Activated T-helper 17 cell treated with anti-CD3 and anti-CD28 coated beads, Interleukin-2, amount 50 U/mL, for 72 hours (primary cell): ENCODE data around the gene SLC26A3. TPM values are rescaled to one million over a fixed set of nuclear protein-coding genes. Genes with fewer than 3 reads are reported as not detected.

Experiments used
- ATAC-seq: fragments of 150-1000 bp; cut with Tn5 transposase; replicated peaks from 2 replicates; pipeline ENCODE4 v1.10.0; 2021; ENCODE audit warnings: mild to moderate bottlenecking, moderate library complexity
- H3K27ac Mint-ChIP-seq: one replicate; pipeline ENCODE4 v1.8.0; 2022; ENCODE audit warnings: mixed read lengths
- H3K27me3 Mint-ChIP-seq: one replicate; pipeline ENCODE4 v1.8.0; 2022; ENCODE audit warnings: mixed read lengths
- H3K36me3 Mint-ChIP-seq: one replicate; pipeline ENCODE4 v1.8.0; 2022; ENCODE audit warnings: low read depth, mild to moderate bottlenecking, mixed read lengths
- H3K4me1 Mint-ChIP-seq: one replicate; pipeline ENCODE4 v1.8.0; 2022; ENCODE audit warnings: mixed read lengths
- H3K4me3 Mint-ChIP-seq: one replicate; pipeline ENCODE4 v1.8.0; 2022; ENCODE audit warnings: mild to moderate bottlenecking, mixed read lengths
- H3K9me3 Mint-ChIP-seq: one replicate; pipeline ENCODE4 v1.8.0; 2022; ENCODE audit warnings: mixed read lengths
- total RNA-seq, 2 donors: library from RNA; stranded (reverse); gene quantifications; one replicate each; pipeline ENCODE4 v1.2.3, GENCODE V29; 2022

The SLC26A3 gene
- total RNA-seq, 2 donors from 2014 or later: not detected

- Mint-ChIP-seq H3K4me3 (no peak overlapping the region), H3K36me3 (no peaks in the 10 kb centered on the region), H3K27me3 (peaks cover 9% of the 10 kb centered on the region), H3K27ac (no peak overlapping the region), H3K4me1 (no peaks in the 10 kb centered on the region), H3K9me3 (peaks cover 5% of the 10 kb centered on the region)
- ATAC-seq: no peak
These were observed 30.7 kb upstream of the SLC26A3 start for GRCh38 chr7:107833684-107834106.

GRCh38 chr7:107830420-107830819 lies 27.4 kb upstream of the SLC26A3 start:
- peaks cover 5% of the 10 kb centered on the region for H3K9me3 Mint-ChIP-seq
- no peak for ATAC-seq
- H3K4me1 Mint-ChIP-seq: no peaks in the 10 kb centered on the region
- peaks cover 9% of the 10 kb centered on the region for H3K27me3 Mint-ChIP-seq
- H3K36me3 Mint-ChIP-seq: no peaks in the 10 kb centered on the region
- no peak overlapping the region for H3K27ac Mint-ChIP-seq
- no peak overlapping the region for H3K4me3 Mint-ChIP-seq

- ATAC-seq: no peak
- no peaks in the 10 kb centered on the region for H3K4me1 Mint-ChIP-seq
- H3K9me3 Mint-ChIP-seq: peaks cover 10% of the 10 kb centered on the region
- H3K4me3 Mint-ChIP-seq: no peak overlapping the region
- H3K27me3 Mint-ChIP-seq: peaks cover 9% of the 10 kb centered on the region
- no peak overlapping the region for H3K27ac Mint-ChIP-seq
- H3K36me3 Mint-ChIP-seq: no peaks in the 10 kb centered on the region
These were observed 25.5 kb upstream of the SLC26A3 start for GRCh38 chr7:107828540-107828939.

- no peak overlapping the region for H3K4me3 Mint-ChIP-seq
- H3K9me3 Mint-ChIP-seq: peaks cover 6% of the 10 kb centered on the region
- no peaks in the 10 kb centered on the region for H3K4me1 Mint-ChIP-seq
- no peak overlapping the region for H3K27ac Mint-ChIP-seq
- ATAC-seq: no peak
- H3K36me3 Mint-ChIP-seq: no peaks in the 10 kb centered on the region
- peaks cover 6% of the 10 kb centered on the region for H3K27me3 Mint-ChIP-seq
These were observed 24.5 kb upstream of the SLC26A3 start for GRCh38 chr7:107827501-107827900.

- ATAC-seq: no peak
- Mint-ChIP-seq H3K4me3 (no peak overlapping the region), H3K27ac (no peak overlapping the region), H3K27me3 (peaks cover 4% of the 10 kb centered on the region), H3K9me3 (peaks cover 5% of the 10 kb centered on the region), H3K36me3 (no peaks in the 10 kb centered on the region), H3K4me1 (no peaks in the 10 kb centered on the region)
These were observed 23.4 kb upstream of the SLC26A3 start for GRCh38 chr7:107826451-107826850.

- no peak overlapping the region for H3K4me3 Mint-ChIP-seq
- H3K9me3 Mint-ChIP-seq: peaks cover 5% of the 10 kb centered on the region
- H3K27me3 Mint-ChIP-seq: no peaks in the 10 kb centered on the region
- no peaks in the 10 kb centered on the region for H3K36me3 Mint-ChIP-seq
- no peak for ATAC-seq
- no peaks in the 10 kb centered on the region for H3K4me1 Mint-ChIP-seq
- no peak overlapping the region for H3K27ac Mint-ChIP-seq
These were observed 21.8 kb upstream of the SLC26A3 start for GRCh38 chr7:107824858-107825257.

GRCh38 chr7:107818622-107819021 lies 15.6 kb upstream of the SLC26A3 start:
- ATAC-seq: no peak
- peaks cover 21% of the 10 kb centered on the region for H3K4me1 Mint-ChIP-seq

GRCh38 chr7:107816011-107816566 lies 13.1 kb upstream of the SLC26A3 start:
- ATAC-seq: peak; percentile 27

More at GRCh38 chr7:107818622-107819021, 15.6 kb upstream of the SLC26A3 start:
- Mint-ChIP-seq H3K36me3 (no peaks in the 10 kb centered on the region), H3K4me3 (no peak overlapping the region), H3K27me3 (no peaks in the 10 kb centered on the region), H3K27ac (no peak overlapping the region), H3K9me3 (no peaks in the 10 kb centered on the region)

GRCh38 chr7:107815254-107815882 lies 12.3 kb upstream of the SLC26A3 start:
- Mint-ChIP-seq H3K27me3 (no peaks in the 10 kb centered on the region), H3K4me3 (peak overlapping the region; percentile 58), H3K36me3 (no peaks in the 10 kb centered on the region), H3K27ac (peak overlapping the region; percentile 55), H3K9me3 (no peaks in the 10 kb centered on the region), H3K4me1 (peaks cover 24% of the 10 kb centered on the region)
- peak; percentile 85 for ATAC-seq

More at GRCh38 chr7:107816011-107816566, 13.1 kb upstream of the SLC26A3 start:
- Mint-ChIP-seq H3K27ac (peak overlapping the region; percentile 55), H3K27me3 (no peaks in the 10 kb centered on the region), H3K36me3 (no peaks in the 10 kb centered on the region), H3K4me3 (peak overlapping the region; percentile 58), H3K9me3 (no peaks in the 10 kb centered on the region), H3K4me1 (peaks cover 24% of the 10 kb centered on the region)

- Mint-ChIP-seq H3K4me3 (peak overlapping the region; percentile 58), H3K4me1 (peaks cover 24% of the 10 kb centered on the region), H3K27me3 (no peaks in the 10 kb centered on the region), H3K9me3 (no peaks in the 10 kb centered on the region), H3K27ac (peak overlapping the region; percentile 55), H3K36me3 (no peaks in the 10 kb centered on the region)
- ATAC-seq: peak; percentile 79
These were observed 10.5 kb upstream of the SLC26A3 start for GRCh38 chr7:107813524-107813923.

- Mint-ChIP-seq H3K9me3 (no peaks in the 10 kb centered on the region), H3K27ac (no peak overlapping the region), H3K4me3 (no peak overlapping the region), H3K4me1 (peaks cover 24% of the 10 kb centered on the region), H3K27me3 (no peaks in the 10 kb centered on the region), H3K36me3 (no peaks in the 10 kb centered on the region)
- no peak for ATAC-seq
These were observed 8.9 kb upstream of the SLC26A3 start for GRCh38 chr7:107811934-107812333.

GRCh38 chr7:107810626-107811025 lies 7.6 kb upstream of the SLC26A3 start:
- no peak overlapping the region for H3K27ac Mint-ChIP-seq
- peaks cover 17% of the 10 kb centered on the region for H3K4me1 Mint-ChIP-seq
- ATAC-seq: peak; percentile 22
- no peaks in the 10 kb centered on the region for H3K9me3 Mint-ChIP-seq
- H3K4me3 Mint-ChIP-seq: no peak overlapping the region
- no peaks in the 10 kb centered on the region for H3K36me3 Mint-ChIP-seq
- H3K27me3 Mint-ChIP-seq: no peaks in the 10 kb centered on the region

GRCh38 chr7:107809179-107809578 lies 6.2 kb upstream of the SLC26A3 start:
- Mint-ChIP-seq H3K27me3 (no peaks in the 10 kb centered on the region), H3K4me3 (no peak overlapping the region), H3K4me1 (peaks cover 9% of the 10 kb centered on the region), H3K36me3 (no peaks in the 10 kb centered on the region), H3K9me3 (no peaks in the 10 kb centered on the region), H3K27ac (no peak overlapping the region)
- no peak for ATAC-seq

- no peak for ATAC-seq
- H3K36me3 Mint-ChIP-seq: no peaks in the 10 kb centered on the region
- H3K27me3 Mint-ChIP-seq: no peaks in the 10 kb centered on the region
These were observed 3.3 kb downstream of the SLC26A3 start for GRCh38 chr7:107799647-107800264.

GRCh38 chr7:107792364-107792763 lies 10.7 kb downstream of the SLC26A3 start:
- no peak overlapping the region for H3K27ac Mint-ChIP-seq
- no peaks in the 10 kb centered on the region for H3K9me3 Mint-ChIP-seq
- H3K36me3 Mint-ChIP-seq: no peaks in the 10 kb centered on the region
- no peak overlapping the region for H3K4me3 Mint-ChIP-seq
- H3K27me3 Mint-ChIP-seq: no peaks in the 10 kb centered on the region
- ATAC-seq: no peak
- peaks cover 8% of the 10 kb centered on the region for H3K4me1 Mint-ChIP-seq

More at GRCh38 chr7:107799647-107800264, 3.3 kb downstream of the SLC26A3 start:
- no peaks in the 10 kb centered on the region for H3K4me1 Mint-ChIP-seq
- H3K27ac Mint-ChIP-seq: no peak overlapping the region
- no peaks in the 10 kb centered on the region for H3K9me3 Mint-ChIP-seq
- no peak overlapping the region for H3K4me3 Mint-ChIP-seq
